Subcutaneous adipose tissue (tissue), 4 donors: ENCODE measurements around the gene SLC38A9. TPM values are rescaled to one million over a fixed set of nuclear protein-coding genes. Genes with fewer than 3 reads are reported as not detected.

Experiments used
- CTCF ChIP-seq: fragments of 450-650 bp; IDR thresholded peaks from one replicate; pipeline ENCODE4 v1.5.1; 2016; ENCODE audit warnings: low read depth, mild to moderate bottlenecking, control low read depth, antibody characterized with exemption, moderate library complexity
- total RNA-seq, 4 donors: library from RNA; depleted of rRNA; stranded (reverse); fragments of >200 nt; gene quantifications; one replicate each; pipeline ENCODE4 v1.1.0, GENCODE V29; 2016

Gene SLC38A9
- total RNA-seq, 4 donors from 2014 or later = 20.2 to 33.5 (median 28.8) TPM

- TF ChIP-seq CTCF = no peak
These were observed 111.5 kb downstream of the SLC38A9 start for GRCh38 chr5:55600497-55601203.

- TF ChIP-seq CTCF = no peak
These were observed 112.0 kb downstream of the SLC38A9 start for GRCh38 chr5:55600086-55600485.

- no peak for TF ChIP-seq CTCF
These were observed 112.7 kb downstream of the SLC38A9 start for GRCh38 chr5:55599148-55600050.

- TF ChIP-seq CTCF = no peak
These were observed 114.8 kb downstream of the SLC38A9 start for GRCh38 chr5:55597014-55597981.

GRCh38 chr5:55594671-55595070 lies 117.5 kb downstream of the SLC38A9 start:
- TF ChIP-seq CTCF = no peak

- TF ChIP-seq CTCF = no peak
These were observed 119.0 kb downstream of the SLC38A9 start for GRCh38 chr5:55593115-55593472.
